Measurements from ENCODE around the gene MOB3A.

The MOB3A gene

GRCh38 chr19:2058570-2059421 lies 37.3 kb downstream of the MOB3A start:
- no peak for DNase-seq

- no peak for DNase-seq
Measured at GRCh38 chr19:2057484-2058469, 38.3 kb downstream of the MOB3A start.

- no peak for DNase-seq
Measured at GRCh38 chr19:2056837-2057192, 39.3 kb downstream of the MOB3A start.

GRCh38 chr19:2055931-2056836 lies 39.9 kb downstream of the MOB3A start:
- no peak for DNase-seq

- DNase-seq: no peak
Measured at GRCh38 chr19:2054763-2055162, 41.4 kb downstream of the MOB3A start.

- DNase-seq: no peak
Measured at GRCh38 chr19:2053601-2054389, 42.3 kb downstream of the MOB3A start.

- no peak for DNase-seq
Measured at GRCh38 chr19:2051773-2052704, 44.1 kb downstream of the MOB3A start.

GRCh38 chr19:2050991-2051772 lies 44.9 kb downstream of the MOB3A start, which contains the start of gene MKNK2:
Gene MKNK2, minus strand, starts transcription at chr19:2051244. Its CDS starts 393 bp downstream, at chr19:2050851.
- DNase-seq: peak; percentile 66

- DNase-seq: no peak
Measured at GRCh38 chr19:2050349-2050990, 45.7 kb downstream of the MOB3A start.

GRCh38 chr19:2049741-2050348 lies 46.3 kb downstream of the MOB3A start:
- DNase-seq: no peak

GRCh38 chr19:2048959-2049740 lies 47.0 kb downstream of the MOB3A start:
- no peak for DNase-seq

- DNase-seq: no peak
Measured at GRCh38 chr19:2048104-2048958, 47.8 kb downstream of the MOB3A start.

GRCh38 chr19:2047449-2048103 lies 48.5 kb downstream of the MOB3A start:
- no peak for DNase-seq

GRCh38 chr19:2047076-2047448 lies 49.1 kb downstream of the MOB3A start:
- DNase-seq: no peak

GRCh38 chr19:2046046-2046907 lies 49.8 kb downstream of the MOB3A start:
- DNase-seq: no peak
